HepG2 (cell line): ENCODE data around the gene ERMARD. TPM values are rescaled to one million over a fixed set of nuclear protein-coding genes. Genes with fewer than 3 reads are reported as not detected.

Experiments
- E2F5 ChIP-seq: sonication (generic); formaldehyde crosslinking; conservative IDR thresholded peaks from 2 replicates; pipeline ENCODE4 v1.4.0; 2020; ENCODE audit warnings: missing genetic modification reagents
- EP300 ChIP-seq, 3 experiments: sonication (generic) in 1 of 3; formaldehyde crosslinking in 1 of 3; IDR thresholded peaks; 2 replicates each; pipeline versions ENCODE4 v1.5.1 to v1.6.1; 2011 to 2020; ENCODE audit warnings: low read depth in 2 of 3, low read length in 2 of 3, borderline replicate concordance in 1 of 3, improper control_type of control experiment in 1 of 3, mild to moderate bottlenecking in 1 of 3, missing genetic modification reagents in 1 of 3, moderate library complexity in 1 of 3
- MIER3 ChIP-seq: IDR thresholded peaks from 2 replicates; pipeline ENCODE4 v1.6.1; 2016; ENCODE audit warnings: missing compliant biosample characterization, borderline replicate concordance
- POGK ChIP-seq: sonication (generic); formaldehyde crosslinking; conservative IDR thresholded peaks from 2 replicates; pipeline ENCODE4 v1.8.0; 2022; ENCODE audit warnings: mild to moderate bottlenecking, moderate library complexity, missing genetic modification reagents
- RBM22 ChIP-seq: fragments of 200-400 bp; formaldehyde crosslinking; optimal IDR thresholded peaks from 2 replicates; pipeline ENCODE3; 2017; ENCODE audit warnings: mild to moderate bottlenecking, low read length, moderate library complexity
- TIGD3 ChIP-seq: sonication (generic); formaldehyde crosslinking; IDR thresholded peaks from 2 replicates; pipeline ENCODE4 v1.5.1; 2020; ENCODE audit warnings: mild to moderate bottlenecking, missing genetic modification reagents, borderline replicate concordance
- polyA plus RNA-seq, 8 experiments: library from polyadenylated mRNA; depleted of rRNA in 3 of 8; stranded (reverse) in 7 of 8; unstranded in 1 of 8; fragments of >200 nt; fragmentation: Illumina TruSeq in 4 of 8; extraction: Trizol in 4 of 8; gene quantifications; 2 replicates each; pipeline versions ENCODE4 v1.2.1 to v1.2.3, GENCODE V29; 2011 to 2016; ENCODE audit warnings: low read depth in 4 of 8, missing spikeins in 1 of 8, mixed read lengths in 1 of 8; ENCODE audit not compliant: insufficient read depth in 1 of 8
- total RNA-seq, 5 experiments: library from RNA; depleted of rRNA; stranded (reverse); fragments of >200 nt; fragmentation: Illumina TruSeq; extraction: Trizol; gene quantifications; 2 replicates each; pipeline ENCODE4 v1.2.3, GENCODE V29; 2016; ENCODE audit warnings: low read depth in 1 of 5
- TF ChIP-seq, protein P1 (sequence below): sonication (generic); formaldehyde crosslinking; IDR thresholded peaks from 2 replicates; pipeline ENCODE4 v1.5.0; 2020; ENCODE audit warnings: mild to moderate bottlenecking, missing genetic modification reagents, borderline replicate concordance
- TF ChIP-seq, protein P2 (sequence below): sonication (generic); formaldehyde crosslinking; IDR thresholded peaks from 2 replicates; pipeline ENCODE4 v1.4.0; 2020; ENCODE audit warnings: missing genetic modification reagents

Gene ERMARD
- total and polyA plus RNA-seq, 2 of the 13 experiments (the other 11 are each of a cell fraction or from before 2014, with no cell fraction given) = 8.8 to 10.7 TPM

DNA sequence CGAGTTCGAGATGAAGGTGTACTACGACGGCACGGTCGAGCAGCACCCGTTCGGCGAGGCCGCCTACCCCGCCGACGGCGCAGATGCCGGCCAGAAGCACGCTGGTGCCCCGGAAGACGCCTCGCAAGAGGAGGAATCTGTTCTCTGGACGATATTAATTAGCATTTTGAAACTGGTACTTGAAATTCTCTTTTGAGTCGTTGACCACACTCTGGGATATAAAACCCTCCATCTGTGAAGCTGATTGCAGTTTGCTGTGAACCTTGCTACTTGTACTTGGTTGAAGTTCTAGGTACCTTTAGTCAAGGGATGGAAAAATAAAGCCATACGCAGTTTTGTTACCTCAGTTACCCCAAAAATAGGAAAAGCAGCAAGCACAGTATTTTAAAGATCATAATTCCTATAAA, 48.6 kb upstream of the ERMARD start (continued):
- TF ChIP-seq, protein P1, sequence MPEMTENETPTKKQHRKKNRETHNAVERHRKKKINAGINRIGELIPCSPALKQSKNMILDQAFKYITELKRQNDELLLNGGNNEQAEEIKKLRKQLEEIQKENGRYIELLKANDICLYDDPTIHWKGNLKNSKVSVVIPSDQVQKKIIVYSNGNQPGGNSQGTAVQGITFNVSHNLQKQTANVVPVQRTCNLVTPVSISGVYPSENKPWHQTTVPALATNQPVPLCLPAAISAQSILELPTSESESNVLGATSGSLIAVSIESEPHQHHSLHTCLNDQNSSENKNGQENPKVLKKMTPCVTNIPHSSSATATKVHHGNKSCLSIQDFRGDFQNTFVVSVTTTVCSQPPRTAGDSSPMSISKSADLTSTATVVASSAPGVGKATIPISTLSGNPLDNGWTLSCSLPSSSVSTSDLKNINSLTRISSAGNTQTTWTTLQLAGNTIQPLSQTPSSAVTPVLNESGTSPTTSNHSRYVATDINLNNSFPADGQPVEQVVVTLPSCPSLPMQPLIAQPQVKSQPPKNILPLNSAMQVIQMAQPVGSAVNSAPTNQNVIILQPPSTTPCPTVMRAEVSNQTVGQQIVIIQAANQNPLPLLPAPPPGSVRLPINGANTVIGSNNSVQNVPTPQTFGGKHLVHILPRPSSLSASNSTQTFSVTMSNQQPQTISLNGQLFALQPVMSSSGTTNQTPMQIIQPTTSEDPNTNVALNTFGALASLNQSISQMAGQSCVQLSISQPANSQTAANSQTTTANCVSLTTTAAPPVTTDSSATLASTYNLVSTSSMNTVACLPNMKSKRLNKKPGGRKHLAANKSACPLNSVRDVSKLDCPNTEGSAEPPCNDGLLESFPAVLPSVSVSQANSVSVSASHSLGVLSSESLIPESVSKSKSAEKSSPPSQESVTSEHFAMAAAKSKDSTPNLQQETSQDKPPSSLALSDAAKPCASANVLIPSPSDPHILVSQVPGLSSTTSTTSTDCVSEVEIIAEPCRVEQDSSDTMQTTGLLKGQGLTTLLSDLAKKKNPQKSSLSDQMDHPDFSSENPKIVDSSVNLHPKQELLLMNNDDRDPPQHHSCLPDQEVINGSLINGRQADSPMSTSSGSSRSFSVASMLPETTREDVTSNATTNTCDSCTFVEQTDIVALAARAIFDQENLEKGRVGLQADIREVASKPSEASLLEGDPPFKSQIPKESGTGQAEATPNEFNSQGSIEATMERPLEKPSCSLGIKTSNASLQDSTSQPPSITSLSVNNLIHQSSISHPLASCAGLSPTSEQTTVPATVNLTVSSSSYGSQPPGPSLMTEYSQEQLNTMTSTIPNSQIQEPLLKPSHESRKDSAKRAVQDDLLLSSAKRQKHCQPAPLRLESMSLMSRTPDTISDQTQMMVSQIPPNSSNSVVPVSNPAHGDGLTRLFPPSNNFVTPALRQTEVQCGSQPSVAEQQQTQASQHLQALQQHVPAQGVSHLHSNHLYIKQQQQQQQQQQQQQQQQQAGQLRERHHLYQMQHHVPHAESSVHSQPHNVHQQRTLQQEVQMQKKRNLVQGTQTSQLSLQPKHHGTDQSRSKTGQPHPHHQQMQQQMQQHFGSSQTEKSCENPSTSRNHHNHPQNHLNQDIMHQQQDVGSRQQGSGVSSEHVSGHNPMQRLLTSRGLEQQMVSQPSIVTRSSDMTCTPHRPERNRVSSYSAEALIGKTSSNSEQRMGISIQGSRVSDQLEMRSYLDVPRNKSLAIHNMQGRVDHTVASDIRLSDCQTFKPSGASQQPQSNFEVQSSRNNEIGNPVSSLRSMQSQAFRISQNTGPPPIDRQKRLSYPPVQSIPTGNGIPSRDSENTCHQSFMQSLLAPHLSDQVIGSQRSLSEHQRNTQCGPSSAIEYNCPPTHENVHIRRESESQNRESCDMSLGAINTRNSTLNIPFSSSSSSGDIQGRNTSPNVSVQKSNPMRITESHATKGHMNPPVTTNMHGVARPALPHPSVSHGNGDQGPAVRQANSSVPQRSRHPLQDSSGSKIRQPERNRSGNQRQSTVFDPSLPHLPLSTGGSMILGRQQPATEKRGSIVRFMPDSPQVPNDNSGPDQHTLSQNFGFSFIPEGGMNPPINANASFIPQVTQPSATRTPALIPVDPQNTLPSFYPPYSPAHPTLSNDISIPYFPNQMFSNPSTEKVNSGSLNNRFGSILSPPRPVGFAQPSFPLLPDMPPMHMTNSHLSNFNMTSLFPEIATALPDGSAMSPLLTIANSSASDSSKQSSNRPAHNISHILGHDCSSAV (CRISPR knock-in tag) = no peak
- TF ChIP-seq EP300 (IDR thresholded peaks at IDR 0.05; ENCODE audit: low read depth in 2 of 2, low read length in 2 of 2) = no peak
- no peak for TF ChIP-seq EP300 (CRISPR knock-in tag; IDR thresholded peaks at IDR 0.05; ENCODE audit: borderline replicate concordance)
- TF ChIP-seq POGK (CRISPR knock-in tag) = no peak
- TF ChIP-seq, protein P2, sequence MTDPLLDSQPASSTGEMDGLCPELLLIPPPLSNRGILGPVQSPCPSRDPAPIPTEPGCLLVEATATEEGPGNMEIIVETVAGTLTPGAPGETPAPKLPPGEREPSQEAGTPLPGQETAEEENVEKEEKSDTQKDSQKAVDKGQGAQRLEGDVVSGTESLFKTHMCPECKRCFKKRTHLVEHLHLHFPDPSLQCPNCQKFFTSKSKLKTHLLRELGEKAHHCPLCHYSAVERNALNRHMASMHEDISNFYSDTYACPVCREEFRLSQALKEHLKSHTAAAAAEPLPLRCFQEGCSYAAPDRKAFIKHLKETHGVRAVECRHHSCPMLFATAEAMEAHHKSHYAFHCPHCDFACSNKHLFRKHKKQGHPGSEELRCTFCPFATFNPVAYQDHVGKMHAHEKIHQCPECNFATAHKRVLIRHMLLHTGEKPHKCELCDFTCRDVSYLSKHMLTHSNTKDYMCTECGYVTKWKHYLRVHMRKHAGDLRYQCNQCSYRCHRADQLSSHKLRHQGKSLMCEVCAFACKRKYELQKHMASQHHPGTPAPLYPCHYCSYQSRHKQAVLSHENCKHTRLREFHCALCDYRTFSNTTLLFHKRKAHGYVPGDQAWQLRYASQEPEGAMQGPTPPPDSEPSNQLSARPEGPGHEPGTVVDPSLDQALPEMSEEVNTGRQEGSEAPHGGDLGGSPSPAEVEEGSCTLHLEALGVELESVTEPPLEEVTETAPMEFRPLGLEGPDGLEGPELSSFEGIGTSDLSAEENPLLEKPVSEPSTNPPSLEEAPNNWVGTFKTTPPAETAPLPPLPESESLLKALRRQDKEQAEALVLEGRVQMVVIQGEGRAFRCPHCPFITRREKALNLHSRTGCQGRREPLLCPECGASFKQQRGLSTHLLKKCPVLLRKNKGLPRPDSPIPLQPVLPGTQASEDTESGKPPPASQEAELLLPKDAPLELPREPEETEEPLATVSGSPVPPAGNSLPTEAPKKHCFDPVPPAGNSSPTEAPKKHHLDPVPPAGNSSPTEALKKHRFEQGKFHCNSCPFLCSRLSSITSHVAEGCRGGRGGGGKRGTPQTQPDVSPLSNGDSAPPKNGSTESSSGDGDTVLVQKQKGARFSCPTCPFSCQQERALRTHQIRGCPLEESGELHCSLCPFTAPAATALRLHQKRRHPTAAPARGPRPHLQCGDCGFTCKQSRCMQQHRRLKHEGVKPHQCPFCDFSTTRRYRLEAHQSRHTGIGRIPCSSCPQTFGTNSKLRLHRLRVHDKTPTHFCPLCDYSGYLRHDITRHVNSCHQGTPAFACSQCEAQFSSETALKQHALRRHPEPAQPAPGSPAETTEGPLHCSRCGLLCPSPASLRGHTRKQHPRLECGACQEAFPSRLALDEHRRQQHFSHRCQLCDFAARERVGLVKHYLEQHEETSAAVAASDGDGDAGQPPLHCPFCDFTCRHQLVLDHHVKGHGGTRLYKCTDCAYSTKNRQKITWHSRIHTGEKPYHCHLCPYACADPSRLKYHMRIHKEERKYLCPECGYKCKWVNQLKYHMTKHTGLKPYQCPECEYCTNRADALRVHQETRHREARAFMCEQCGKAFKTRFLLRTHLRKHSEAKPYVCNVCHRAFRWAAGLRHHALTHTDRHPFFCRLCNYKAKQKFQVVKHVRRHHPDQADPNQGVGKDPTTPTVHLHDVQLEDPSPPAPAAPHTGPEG (CRISPR knock-in tag) = no peak
- TF ChIP-seq TIGD3 (CRISPR knock-in tag) = no peak
- no peak for TF ChIP-seq MIER3 (CRISPR knock-in tag)
- TF ChIP-seq RBM22 = peak; percentile 59
- TF ChIP-seq E2F5 (CRISPR knock-in tag) = no peak
